ENCODE data around the gene HIPK2.

- TF ChIP-seq CTCF (IDR thresholded peaks at IDR 0.05; ENCODE audit: borderline replicate concordance, extremely low read depth, low read length, poor library complexity, severe bottlenecking) (no peak), EZH2 (IDR thresholded peaks at IDR 0.05; ENCODE audit: borderline replicate concordance, low read depth, low read length, severe bottlenecking) (no peak)
These were observed 254.4 kb downstream of the HIPK2 start, which contains the start of gene CLEC2L for GRCh38 chr7:139523199-139523941.

Measured in DND-41 (cell line).